B cell (primary cell): Measurements from ENCODE around the gene RASSF4. TPM values are rescaled to one million over a fixed set of nuclear protein-coding genes. Genes with fewer than 3 reads are reported as not detected.

Source experiments
- ATAC-seq: fragments of 200-7000 bp; cut with Tn5 transposase; one replicate; pipeline ENCODE4 v1.10.0; 2021; ENCODE audit warnings: low read depth, mild to moderate bottlenecking, moderate number of reproducible peaks, moderate library complexity
- CTCF ChIA-PET: fragments of 350-600 bp; sonication (Branson Sonifier 250); formaldehyde crosslinking; loops from one replicate; lab custom pipeline; 2021; ENCODE audit warnings: antibody characterized with exemption, inconsistent platforms; lab: Charles Lee
- POLR2A ChIA-PET: fragments of 350-600 bp; sonication (Branson Sonifier 250); formaldehyde crosslinking; loops from one replicate; lab custom pipeline; 2021; ENCODE audit warnings: antibody characterized with exemption; lab: Charles Lee
- DNase-seq: peaks from one replicate; pipeline ENCODE4 v3.0.0; 2013
- H2AFZ ChIP-seq: 2 replicates; pipeline ENCODE4 v1.6.1; 2012; ENCODE audit warnings: mild to moderate bottlenecking, low read depth, low read length; ENCODE audit not compliant: insufficient read depth, poor library complexity, severe bottlenecking
- H3K27ac ChIP-seq, 2 donors: 1 replicate in 1 of 2; 2 replicates in 1 of 2; pipeline ENCODE4 v1.5.1; 2012 to 2013; ENCODE audit warnings: low read length in 2 of 2, mild to moderate bottlenecking in 2 of 2, moderate library complexity in 1 of 2
- H3K27me3 ChIP-seq, 4 experiments: fragments of 200-600 bp in 1 of 4; sonication (generic) in 1 of 4; replicated peaks in 1 of 4; 1 replicate in 2 of 4; 2 replicates in 2 of 4; pipeline versions ENCODE4 v1.6.1 to v1.7.0; 2013 to 2016; ENCODE audit warnings: low read length in 3 of 4, mild to moderate bottlenecking in 2 of 4, mixed read lengths in 1 of 4, moderate library complexity in 1 of 4; ENCODE audit not compliant: insufficient read depth in 4 of 4, control insufficient read depth in 3 of 4; ENCODE audit errors: control extremely low read depth in 1 of 4
- H3K36me3 ChIP-seq, 2 experiments: replicated peaks in 1 of 2; 1 replicate in 1 of 2; 2 replicates in 1 of 2; pipeline versions ENCODE4 v1.6.1 to v1.7.1; 2013; ENCODE audit warnings: low read length in 1 of 2; ENCODE audit not compliant: insufficient read depth in 2 of 2, control insufficient read depth in 1 of 2; ENCODE audit errors: control extremely low read depth in 1 of 2, extremely low read depth in 1 of 2
- H3K4me1 ChIP-seq, 2 donors: fragments of 200-600 bp in 1 of 2; sonication (generic) in 1 of 2; 1 replicate in 1 of 2; 2 replicates in 1 of 2; pipeline versions ENCODE4 v1.5.1 to v1.6.1; 2013 to 2017; ENCODE audit warnings: low read length in 2 of 2; ENCODE audit not compliant: control insufficient read depth in 2 of 2, insufficient read depth in 2 of 2
- H3K4me2 ChIP-seq: replicated peaks from 2 replicates; pipeline ENCODE3; 2012; ENCODE audit warnings: mild to moderate bottlenecking, low read depth, low read length; ENCODE audit not compliant: poor library complexity, severe bottlenecking
- H3K4me3 ChIP-seq, 5 experiments: fragments of 200-600 bp in 1 of 5; sonication (generic) in 1 of 5; 1 replicate in 3 of 5; 2 replicates in 2 of 5; pipeline versions ENCODE4 v1.5.1 to v1.7.0; 2011 to 2016; ENCODE audit warnings: low read length in 4 of 5, mild to moderate bottlenecking in 4 of 5, low read depth in 2 of 5, control low read depth in 1 of 5, moderate library complexity in 1 of 5; ENCODE audit not compliant: insufficient read depth in 1 of 5; ENCODE audit errors: control extremely low read depth in 1 of 5, extremely low read depth in 1 of 5
- H3K79me2 ChIP-seq: fragments of 200-600 bp; sonication (generic); one replicate; pipeline ENCODE4 v1.6.0; 2016; ENCODE audit warnings: low read length; ENCODE audit not compliant: control insufficient read depth, insufficient read depth
- H3K9ac ChIP-seq: fragments of 200-600 bp; sonication (generic); 2 replicates; pipeline ENCODE4 v1.6.1; 2017; ENCODE audit warnings: mild to moderate bottlenecking, low read length, moderate library complexity
- H3K9me3 ChIP-seq, 3 donors: one replicate each; pipeline versions ENCODE4 v1.6.1 to v1.7.1; 2013; ENCODE audit warnings: low read length in 2 of 3; ENCODE audit not compliant: control insufficient read depth in 2 of 3, insufficient read depth in 1 of 3; ENCODE audit errors: control extremely low read depth in 1 of 3
- H4K20me1 ChIP-seq: 2 replicates; pipeline ENCODE4 v1.6.0; 2012; ENCODE audit warnings: mild to moderate bottlenecking, low read length; ENCODE audit not compliant: insufficient read depth, control insufficient read depth, poor library complexity, severe bottlenecking
- H3K27ac Mint-ChIP-seq: one replicate; pipeline ENCODE4 v1.8.0; 2021; ENCODE audit warnings: mixed read lengths
- H3K27me3 Mint-ChIP-seq: one replicate; pipeline ENCODE4 v1.8.0; 2021; ENCODE audit warnings: mixed read lengths
- H3K4me1 Mint-ChIP-seq: one replicate; pipeline ENCODE4 v1.8.0; 2021; ENCODE audit warnings: mixed read lengths
- H3K4me3 Mint-ChIP-seq: one replicate; pipeline ENCODE4 v1.8.0; 2021; ENCODE audit warnings: mixed read lengths
- H3K9me3 Mint-ChIP-seq: one replicate; pipeline ENCODE4 v1.8.0; 2022; ENCODE audit warnings: mixed read lengths; ENCODE audit not compliant: insufficient read depth
- CTCF ChIP-seq: fragments of 200-600 bp; IDR thresholded peaks from one replicate; pipeline ENCODE4 v1.8.0; 2022; ENCODE audit warnings: antibody characterized with exemption, mild to moderate bottlenecking
- EZH2 ChIP-seq: IDR thresholded peaks from 2 replicates; pipeline ENCODE4 v1.6.1; 2012; ENCODE audit warnings: borderline replicate concordance, low read depth, mild to moderate bottlenecking, moderate library complexity, low read length; ENCODE audit not compliant: insufficient read depth, poor library complexity, severe bottlenecking
- WGBS: methylation state at CpG from one replicate; pipeline ENCODE4 v1.1.5; 2013; ENCODE audit warnings: missing lambda C conversion rate; ENCODE audit not compliant: insufficient coverage; 5-methylcytosine and 5-hydroxymethylcytosine counted together
- intact Hi-C: fragments of 100-400 bp; cut with micrococcal nuclease; formaldehyde crosslinking; loops from one replicate; pipeline ENCODE4 v1.10.0; 2022
- polyA plus RNA-seq: library from polyadenylated mRNA; depleted of rRNA; stranded (reverse); fragments of >200 nt; gene quantifications from 2 replicates; pipeline ENCODE4 v1.2.3, GENCODE V29; 2012
- total RNA-seq, 2 donors: library from RNA; stranded (reverse); fragments of 120-200 nt in 1 of 2; gene quantifications; 1 replicate in 1 of 2; 2 replicates in 1 of 2; pipeline versions ENCODE4 v1.2.3 to v1.2.4, GENCODE V29; 2013 to 2022

Gene RASSF4
- total and polyA plus RNA-seq, 2 donors (not counting 1 experiment from before 2014, with no cell fraction given) = 1.9 to 2.6 TPM

DNA sequence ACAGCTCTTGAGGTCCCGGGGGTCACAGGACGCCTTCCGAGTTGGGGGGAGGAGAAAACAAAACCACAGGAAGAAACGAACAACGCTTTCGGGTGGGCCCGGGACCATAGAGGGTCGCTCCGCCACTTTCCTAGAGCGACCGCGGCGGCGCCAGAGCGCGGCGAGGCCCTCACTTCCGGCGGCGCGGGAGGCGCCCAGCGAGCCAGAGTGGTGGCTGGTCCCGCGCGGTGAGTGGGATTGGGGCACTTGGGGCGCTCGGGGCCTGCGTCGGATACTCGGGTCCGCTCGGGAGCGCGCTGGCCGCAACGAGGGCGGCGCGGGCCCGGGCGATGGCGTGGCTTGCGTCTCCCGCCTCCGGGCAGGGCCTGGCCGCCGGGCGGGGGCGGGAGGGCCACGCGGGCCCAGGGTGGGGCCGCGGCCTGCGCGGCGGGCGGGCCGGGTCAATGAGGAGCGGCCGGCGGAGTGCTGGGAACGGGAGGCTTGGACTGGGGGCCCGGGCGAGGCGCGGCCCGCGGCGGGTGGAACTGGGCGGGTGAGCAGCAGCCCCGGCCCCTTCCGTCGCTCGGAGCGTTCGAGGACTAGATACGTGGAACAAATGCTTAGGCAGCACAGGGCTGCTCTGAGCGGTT, 41.3 kb downstream of the RASSF4 start, which contains the start of gene ZNF22:
ZNF22 (plus strand) TSS at position 172 of the 629 bp plus-strand sequence. CDS start 2,446 bp downstream, outside the sequence.
- Histone ChIP-seq H3K4me2 (peak within 1 kb of the TSS; percentile 83), H3K36me3 (peaks cover 8 to 19% of the 10 kb centered on the region in 2 experiments), H3K27me3 (no peaks in the 10 kb centered on the region), H2AFZ (peak within 1 kb of the TSS; percentile 96), H3K79me2 (peaks cover 17% of the 10 kb centered on the region), H3K9ac (peak within 1 kb of the TSS; percentile 72), H3K4me3 (peak within 1 kb of the TSS; percentile 55 to 72 (median 66)), H3K4me1 (peaks cover 16% of the 10 kb centered on the region in 2 donors), H3K27ac (peak within 1 kb of the TSS; percentile 74 to 85), H4K20me1 (peaks cover 5% of the 10 kb centered on the region), H3K9me3 (peaks cover 4 to 10% (median 7%) of the 10 kb centered on the region in 3 donors)
- Mint-ChIP-seq H3K9me3 (no peaks in the 10 kb centered on the region), H3K4me3 (peak within 1 kb of the TSS; percentile 90), H3K27ac (peak within 1 kb of the TSS; percentile 93), H3K4me1 (peaks cover 26% of the 10 kb centered on the region), H3K27me3 (no peaks in the 10 kb centered on the region)
- ChIA-PET CTCF (interaction anchor here (1.4 to 1.8 kb wide), 2 partner anchors 38 to 68 kb away, joined by 3 to 7 read pairs; no protein-coding TSS in a partner anchor), POLR2A (interaction anchor here (0.6 kb wide), 2 partner anchors 36 to 1450 kb away, joined by 3 to 4 read pairs; no protein-coding TSS in a partner anchor)
- TF ChIP-seq EZH2 (no peak), CTCF (no peak)
- intact Hi-C loops = loop anchor here (1.0 to 10.0 kb wide), 5 partner anchors 26 to 1356 kb away; partner anchors contain the start of genes ALOX5, RASSF4, TIMM23 and ZNF32
- under 1% methylated on average over 78 of the region's 79 CpGs for WGBS
- ATAC-seq (peak; percentile 80), DNase-seq (peak; percentile 86)
